K562 (cell line): Measurements from ENCODE around the gene MN1. TPM values are rescaled to one million over a fixed set of nuclear protein-coding genes. Genes with fewer than 3 reads are reported as not detected.

Experiments
- ATAC-seq: fragments of 200-7000 bp; cut with Tn5 transposase; 3 replicates; pipeline ENCODE4 v1.9.1; 2020; ENCODE audit warnings: moderate library complexity
- BruUV-seq: library from RNA; stranded (reverse); fragments of 400-500 nt; replicated peaks from 2 replicates; lab custom pipeline; 2021; lab: Mats Ljungman, UMichigan
- CTCF ChIA-PET: fragments of 300-600 bp; formaldehyde crosslinking; extraction: SDS; loops from one replicate; lab custom pipeline; 2021; ENCODE audit warnings: low intra/inter-chr PET ratio; lab: Yijun Ruan, JAX
- POLR2A ChIA-PET: fragments of 300-600, 350-650 bp; sonication (Branson Sonifier 250); formaldehyde crosslinking; extraction: SDS; loops from one replicate; lab custom pipeline; 2021; ENCODE audit warnings: antibody characterized with exemption, inconsistent platforms; lab: Yijun Ruan, JAX
- DNase-seq, 4 experiments: peaks; one replicate each; pipeline versions ENCODE4 v3.0.0 to v3.0.0-alpha.2; 2011 to 2018; ENCODE audit warnings: low spot score in 3 of 4, mixed read lengths in 3 of 4; ENCODE audit errors: extremely low read depth in 1 of 4
- FAIRE-seq: peaks from 2 replicates; lab custom pipeline; 2011; peaks lifted over from hg19 to GRCh38; lab: Jason Lieb, UNC
- H2AFZ ChIP-seq: 2 replicates; pipeline ENCODE4 v1.6.0; 2011; ENCODE audit warnings: low read depth, low read length, control low read depth, inconsistent platforms
- H3K27ac ChIP-seq: fragments of 200-600 bp; 3 replicates; pipeline ENCODE4 v1.8.0; 2011; ENCODE audit warnings: low read depth, mild to moderate bottlenecking, control low read depth, inconsistent platforms, low read length, moderate library complexity, mixed read lengths; ENCODE audit errors: extremely low read depth
- H3K27me3 ChIP-seq, 2 experiments: fragments of 300-600 bp in 1 of 2; 2 replicates in 1 of 2; 3 replicates in 1 of 2; pipeline versions ENCODE4 v1.6.0 to v1.8.0; 2011; ENCODE audit warnings: inconsistent platforms in 2 of 2, low read length in 2 of 2, mild to moderate bottlenecking in 1 of 2, mixed read lengths in 1 of 2, moderate library complexity in 1 of 2; ENCODE audit not compliant: control insufficient read depth in 2 of 2, insufficient read depth in 2 of 2
- H3K36me3 ChIP-seq: fragments of 300-600 bp; 3 replicates; pipeline ENCODE4 v1.8.0; 2011; ENCODE audit warnings: mild to moderate bottlenecking, low read length, inconsistent platforms; ENCODE audit not compliant: control insufficient read depth, insufficient read depth
- H3K4me1 ChIP-seq, 2 experiments: fragments of 200-600 bp in 1 of 2; replicated peaks in 1 of 2; 2 replicates in 1 of 2; 3 replicates in 1 of 2; pipeline versions ENCODE4 v1.5.1 to v1.8.0; 2011; ENCODE audit warnings: inconsistent platforms in 2 of 2, low read length in 2 of 2, mild to moderate bottlenecking in 1 of 2, mixed read lengths in 1 of 2, moderate library complexity in 1 of 2; ENCODE audit not compliant: control insufficient read depth in 2 of 2, insufficient read depth in 2 of 2
- H3K4me2 ChIP-seq: 2 replicates; pipeline ENCODE4 v1.6.1; 2011; ENCODE audit warnings: low read length, control low read depth, inconsistent platforms, mixed read lengths; ENCODE audit not compliant: insufficient read depth
- H3K4me3 ChIP-seq: fragments of 200-600 bp; sonication (generic), shearing (Covaris generic); 2 replicates; pipeline ENCODE4 v1.5.1; 2016; ENCODE audit warnings: control low read depth, inconsistent platforms
- H3K79me2 ChIP-seq: fragments of 200-600 bp; 3 replicates; pipeline ENCODE4 v1.8.0; 2011; ENCODE audit warnings: low read length, inconsistent platforms; ENCODE audit not compliant: control insufficient read depth, insufficient read depth
- H3K9ac ChIP-seq, 2 experiments: 2 replicates each; pipeline versions ENCODE4 v1.6.0 to v1.6.1; 2011; ENCODE audit warnings: low read depth in 2 of 2, low read length in 2 of 2, control low read depth in 1 of 2, inconsistent platforms in 1 of 2, mild to moderate bottlenecking in 1 of 2, mixed read lengths in 1 of 2; ENCODE audit not compliant: insufficient read depth in 1 of 2
- H3K9me1 ChIP-seq: one replicate; pipeline ENCODE4 v1.6.0; 2011; ENCODE audit warnings: inconsistent platforms, mild to moderate bottlenecking, low read length, moderate library complexity; ENCODE audit not compliant: control insufficient read depth, insufficient read depth
- H3K9me3 ChIP-seq: replicated peaks from 2 replicates; pipeline ENCODE4 v1.5.1; 2011; ENCODE audit warnings: low read depth, low read length, inconsistent platforms; ENCODE audit not compliant: control insufficient read depth, insufficient read depth
- H4K20me1 ChIP-seq: replicated peaks from 2 replicates; pipeline ENCODE4 v1.6.1; 2011; ENCODE audit warnings: low read length, inconsistent platforms, mixed read lengths; ENCODE audit not compliant: control insufficient read depth, insufficient read depth
- FOXA3 ChIP-seq, 2 experiments: fragments of 450-650 bp in 1 of 2; sonication (generic) in 1 of 2; formaldehyde crosslinking; IDR thresholded peaks in 1 of 2; conservative IDR thresholded peaks in 1 of 2; 2 replicates each; pipeline versions ENCODE4 v1.4.0 to v1.8.0; 2020 to 2022; ENCODE audit warnings: mild to moderate bottlenecking in 2 of 2, missing genetic modification reagents in 1 of 2
- RAD21 ChIP-seq, 2 experiments: fragments of 250-450 bp in 1 of 2; fragments of 450-650 bp in 1 of 2; sonication (Bioruptor Pico) in 1 of 2; formaldehyde crosslinking in 1 of 2; IDR thresholded peaks in 1 of 2; conservative IDR thresholded peaks in 1 of 2; 2 replicates each; pipeline versions ENCODE4 v1.4.0 to v1.8.0; 2020 to 2022; ENCODE audit warnings: mild to moderate bottlenecking in 2 of 2, moderate library complexity in 1 of 2
- RBM25 ChIP-seq: fragments of 200-400 bp; formaldehyde crosslinking; IDR thresholded peaks from 2 replicates; pipeline ENCODE4 v1.6.1; 2018; ENCODE audit warnings: low read length, low read depth, moderate library complexity; ENCODE audit not compliant: severe bottlenecking
- TEAD2 ChIP-seq: fragments of 450-650 bp; IDR thresholded peaks from 2 replicates; pipeline ENCODE4 v1.6.1; 2016; ENCODE audit warnings: missing genetic modification characterization, control low read depth, missing compliant biosample characterization
- WGBS: fragments of 100-300 bp; shearing (Covaris generic); methylation state at CpG from one replicate; pipeline ENCODE4 v1.1.6; 2016; ENCODE audit warnings: low coverage, mixed read lengths; ENCODE audit not compliant: insufficient coverage; ENCODE audit errors: missing lambda C conversion rate; 5-methylcytosine and 5-hydroxymethylcytosine counted together
- in situ Hi-C: fragments of 300-500 bp; cut with MboI; formaldehyde crosslinking; loops from 4 replicates; pipeline ENCODE4 v1.15.0; 2018; ENCODE audit warnings: inconsistent platforms, mixed read lengths
- intact Hi-C: fragments of 100-400 bp; cut with micrococcal nuclease; formaldehyde crosslinking; loops from 2 replicates; pipeline ENCODE4 v1.14.2; 2022
- polyA plus RNA-seq, 8 experiments: library from polyadenylated mRNA; depleted of rRNA in 4 of 8; stranded (reverse) in 5 of 8; unstranded in 3 of 8; fragments of >200 nt; fragmentation: Nextera tagmentation in 2 of 8; fragmentation: Illumina TruSeq in 1 of 8; extraction: Ambion mirVana in 2 of 8; extraction: Trizol in 1 of 8; gene quantifications; 2 replicates each; pipeline versions ENCODE4 v1.2.1 to v1.2.3, GENCODE V29; 2011 to 2014; ENCODE audit warnings: inconsistent platforms in 1 of 8, missing spikeins in 1 of 8
- total RNA-seq, 7 experiments: library from RNA; depleted of rRNA in 6 of 7; stranded (reverse); fragments of >200 nt in 6 of 7; fragmentation: Illumina TruSeq in 2 of 7; extraction: Trizol in 2 of 7; gene quantifications; 2 replicates each; pipeline versions ENCODE4 v1.2.1 to v1.2.3, GENCODE V29; 2011 to 2021; ENCODE audit warnings: low replicate concordance in 1 of 7

MN1 gene
- total and polyA plus RNA-seq, 9 of the 15 experiments (the other 6 are each of a cell fraction or from before 2014, with no cell fraction given) = under 0.01 to 0.05 (median 0.03) TPM; not detected in 5

DNA sequence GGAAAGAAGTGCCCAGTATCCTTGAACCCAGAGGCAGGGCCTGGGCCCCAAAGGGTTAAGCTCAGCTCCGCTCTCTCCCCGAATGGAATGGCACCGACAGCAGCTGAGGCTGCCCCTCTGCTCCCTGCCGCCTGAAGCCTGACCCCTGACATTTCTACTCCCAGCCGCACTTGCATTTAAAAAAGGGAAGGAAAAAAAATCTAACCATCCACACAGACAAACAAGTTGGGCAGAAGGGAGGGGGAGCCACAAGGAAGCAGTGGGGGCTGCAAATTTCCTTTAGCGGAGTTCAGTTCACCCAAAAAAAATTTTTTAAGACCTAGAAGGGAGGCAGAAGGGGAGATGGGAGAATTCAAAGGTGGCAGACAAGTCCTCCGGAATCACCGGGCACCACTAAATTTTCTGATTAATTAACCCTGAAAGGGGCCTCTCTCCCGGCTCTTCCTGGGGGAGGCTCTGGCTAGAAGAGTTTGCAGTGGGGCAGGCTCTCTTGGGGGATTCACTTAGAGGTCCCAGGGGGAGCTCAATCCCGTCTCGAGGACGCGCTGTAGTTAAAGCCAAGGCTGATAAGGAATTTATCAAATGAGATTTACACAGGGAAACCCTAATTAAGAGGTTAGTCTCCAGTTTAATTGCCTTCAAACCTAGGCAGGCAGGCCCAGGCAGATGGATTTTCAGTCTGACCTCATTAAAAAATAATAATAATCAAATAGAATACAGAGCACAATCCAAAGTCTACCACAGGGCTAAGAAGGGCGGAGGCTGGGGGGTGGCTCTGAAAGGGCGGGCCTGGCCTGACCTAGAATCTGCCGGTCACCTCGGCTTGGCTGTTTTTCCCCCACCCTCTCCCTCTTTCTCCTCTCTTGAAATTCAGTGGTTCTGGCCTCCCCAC lies 25.6 kb downstream of the MN1 start (continued):
- no peak for TF ChIP-seq TEAD2 (tag)
- TF ChIP-seq FOXA3 (CRISPR knock-in tag; conservative IDR thresholded peaks at IDR 0.05 in 1 of 2, IDR thresholded peaks at IDR 0.05 in 1 of 2) = no peak

GRCh38 chr22:27775087-27775698 lies 26.4 kb downstream of the MN1 start:
- Histone ChIP-seq H3K9ac (no peak overlapping the region), H3K4me1 (no peaks in the 10 kb centered on the region; a peak in 1 of 5 replicates), H3K4me2 (no peak overlapping the region), H3K27me3 (peaks cover 5 to 24% of the 10 kb centered on the region in 2 experiments; a peak in 2 of 5 replicates), H3K36me3 (no peaks in the 10 kb centered on the region), H3K9me3 (no peaks in the 10 kb centered on the region), H3K27ac (no peak overlapping the region), H3K79me2 (no peaks in the 10 kb centered on the region), H4K20me1 (no peaks in the 10 kb centered on the region), H2AFZ (no peak overlapping the region), H3K9me1 (no peaks in the 10 kb centered on the region), H3K4me3 (no peak overlapping the region)
- ChIA-PET POLR2A (no interaction called here), CTCF (no interaction called here)
- in situ Hi-C loops = no loop called here
- 16% methylated on average over 13 of the region's 18 CpGs for WGBS
- FAIRE-seq (no peak), ATAC-seq (no peak), DNase-seq (no peak)
- intact Hi-C loops = no loop called here
- no TSS peak for BruUV-seq
- no peak for TF ChIP-seq RAD21 (CRISPR knock-in tag; conservative IDR thresholded peaks at IDR 0.05 in 1 of 2, IDR thresholded peaks at IDR 0.05 in 1 of 2)
- peak; percentile 5 for TF ChIP-seq RBM25
- TF ChIP-seq, all 486 proteins: peak for 1
